Measurements from ENCODE around the gene PELI2.

DNA sequence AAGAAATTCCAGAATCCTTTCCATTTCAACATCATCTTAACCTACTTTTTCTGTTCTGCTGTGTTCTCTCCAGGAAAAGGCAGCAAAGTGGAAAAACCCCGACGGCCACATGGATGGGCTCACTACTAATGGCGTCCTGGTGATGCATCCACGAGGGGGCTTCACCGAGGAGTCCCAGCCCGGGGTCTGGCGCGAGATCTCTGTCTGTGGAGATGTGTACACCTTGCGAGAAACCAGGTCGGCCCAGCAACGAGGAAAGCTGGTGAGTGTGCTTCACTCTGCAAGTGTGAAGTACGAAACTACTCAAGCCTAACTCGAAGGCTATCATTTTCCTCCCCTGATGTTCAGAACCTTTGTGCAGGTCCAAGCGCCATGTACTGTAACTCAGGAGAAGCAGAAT is 172.0 kb downstream of the PELI2 start:
- TF ChIP-seq, protein P1, sequence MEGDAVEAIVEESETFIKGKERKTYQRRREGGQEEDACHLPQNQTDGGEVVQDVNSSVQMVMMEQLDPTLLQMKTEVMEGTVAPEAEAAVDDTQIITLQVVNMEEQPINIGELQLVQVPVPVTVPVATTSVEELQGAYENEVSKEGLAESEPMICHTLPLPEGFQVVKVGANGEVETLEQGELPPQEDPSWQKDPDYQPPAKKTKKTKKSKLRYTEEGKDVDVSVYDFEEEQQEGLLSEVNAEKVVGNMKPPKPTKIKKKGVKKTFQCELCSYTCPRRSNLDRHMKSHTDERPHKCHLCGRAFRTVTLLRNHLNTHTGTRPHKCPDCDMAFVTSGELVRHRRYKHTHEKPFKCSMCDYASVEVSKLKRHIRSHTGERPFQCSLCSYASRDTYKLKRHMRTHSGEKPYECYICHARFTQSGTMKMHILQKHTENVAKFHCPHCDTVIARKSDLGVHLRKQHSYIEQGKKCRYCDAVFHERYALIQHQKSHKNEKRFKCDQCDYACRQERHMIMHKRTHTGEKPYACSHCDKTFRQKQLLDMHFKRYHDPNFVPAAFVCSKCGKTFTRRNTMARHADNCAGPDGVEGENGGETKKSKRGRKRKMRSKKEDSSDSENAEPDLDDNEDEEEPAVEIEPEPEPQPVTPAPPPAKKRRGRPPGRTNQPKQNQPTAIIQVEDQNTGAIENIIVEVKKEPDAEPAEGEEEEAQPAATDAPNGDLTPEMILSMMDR (IDR thresholded peaks at IDR 0.05) = no peak
- no peak for TF ChIP-seq POLR2A (IDR thresholded peaks at IDR 0.05)
